HCT116 (cell line): Measurements from ENCODE around the gene CRACDL. TPM values are rescaled to one million over a fixed set of nuclear protein-coding genes. Genes with fewer than 3 reads are reported as not detected.

Experiments used
- ATAC-seq: fragments of 200-7000 bp; cut with Tn5 transposase; 2 replicates; pipeline ENCODE4 v1.9.1; 2020; ENCODE audit warnings: mild to moderate bottlenecking, moderate library complexity
- BruUV-seq: library from RNA; stranded (reverse); fragments of 400-500 nt; replicated peaks from 2 replicates; lab custom pipeline; 2021; lab: Mats Ljungman, UMichigan
- CTCF ChIA-PET: fragments of 300-600 bp; sonication (Branson Sonifier 250); formaldehyde crosslinking; loops from one replicate; lab custom pipeline; 2021; ENCODE audit warnings: antibody characterized with exemption; lab: Charles Lee
- POLR2A ChIA-PET: fragments of 300-600, 350-600 bp; sonication (Branson Sonifier 250); formaldehyde crosslinking; loops from one replicate; lab custom pipeline; 2021; ENCODE audit warnings: antibody characterized with exemption; lab: Charles Lee
- RAD21 ChIA-PET, 2 experiments: fragments of 300-600 bp; sonication (Branson Sonifier 250); formaldehyde crosslinking; loops; one replicate each; lab custom pipeline; 2023; ENCODE audit warnings: low total read pairs in 2 of 2; ENCODE audit not compliant: uncharacterized antibody in 2 of 2, unreplicated experiment in 2 of 2, low non-redundant PET in 1 of 2; lab: Charles Lee
- DNase-seq: peaks from one replicate; pipeline ENCODE4 v3.0.0-alpha.2; 2010; ENCODE audit warnings: low read depth, low spot score
- H2AFZ ChIP-seq: fragments of 200-600 bp; shearing (Covaris generic), sonication (generic); 2 replicates; pipeline ENCODE4 v1.6.1; 2017; ENCODE audit warnings: low read depth, mixed run types, mixed read lengths, antibody characterized with exemption, low read length; ENCODE audit not compliant: poor library complexity, severe bottlenecking
- H3K27ac ChIP-seq: 2 replicates; pipeline ENCODE4 v1.5.1; 2012; ENCODE audit warnings: low read depth, low read length
- H3K27me3 ChIP-seq: fragments of 200-600 bp; sonication (generic); 2 replicates; pipeline ENCODE4 v1.6.1; 2016; ENCODE audit warnings: mixed run types, low read length, mixed read lengths; ENCODE audit not compliant: insufficient read depth
- H3K36me3 ChIP-seq, 2 experiments: fragments of 200-500 bp in 1 of 2; fragments of 200-600 bp in 1 of 2; sonication (Bioruptor generic) in 1 of 2; sonication (generic) in 1 of 2; 2 replicates each; pipeline versions ENCODE4 v1.5.1 to v1.6.1; 2014 to 2016; ENCODE audit warnings: low read length in 2 of 2, inconsistent platforms in 1 of 2, mixed read lengths in 1 of 2, mixed run types in 1 of 2; ENCODE audit not compliant: insufficient read depth in 2 of 2, control insufficient read depth in 1 of 2
- H3K4me1 ChIP-seq, 2 experiments: fragments of 200-600 bp in 1 of 2; sonication (generic) in 1 of 2; 2 replicates each; pipeline versions ENCODE4 v1.5.1 to v1.6.1; 2012 to 2017; ENCODE audit warnings: low read length in 2 of 2, inconsistent platforms in 1 of 2, mild to moderate bottlenecking in 1 of 2, mixed read lengths in 1 of 2, mixed run types in 1 of 2, moderate library complexity in 1 of 2; ENCODE audit not compliant: insufficient read depth in 2 of 2, control insufficient read depth in 1 of 2
- H3K4me2 ChIP-seq: fragments of 200-600 bp; sonication (generic); 2 replicates; pipeline ENCODE4 v1.6.1; 2017; ENCODE audit warnings: mixed run types, low read length, mixed read lengths
- H3K4me3 ChIP-seq, 2 experiments: fragments of 200-600 bp in 1 of 2; sonication (generic) in 1 of 2; replicated peaks in 1 of 2; 2 replicates each; pipeline ENCODE4 v1.5.1; 2011 to 2016; ENCODE audit warnings: low read length in 2 of 2, control low read depth in 1 of 2, low read depth in 1 of 2, mild to moderate bottlenecking in 1 of 2, mixed read lengths in 1 of 2, mixed run types in 1 of 2
- H3K79me2 ChIP-seq: fragments of 200-600 bp; sonication (generic); 2 replicates; pipeline ENCODE4 v1.6.1; 2017; ENCODE audit warnings: mild to moderate bottlenecking, mixed run types, low read length, moderate library complexity, mixed read lengths; ENCODE audit not compliant: insufficient read depth
- H3K9ac ChIP-seq: fragments of 200-600 bp; sonication (generic); 2 replicates; pipeline ENCODE4 v1.6.1; 2016; ENCODE audit warnings: low read length, mixed read lengths
- H3K9me2 ChIP-seq: fragments of 200-600 bp; sonication (generic), shearing (Covaris generic); 2 replicates; pipeline ENCODE4 v1.6.1; 2017; ENCODE audit warnings: mixed run types, mild to moderate bottlenecking, moderate library complexity; ENCODE audit not compliant: insufficient read depth
- H3K9me3 ChIP-seq, 2 experiments: fragments of 200-500 bp in 1 of 2; fragments of 200-600 bp in 1 of 2; sonication (Bioruptor generic) in 1 of 2; sonication (generic) in 1 of 2; 2 replicates each; pipeline ENCODE4 v1.6.1; 2014 to 2017; ENCODE audit warnings: low read length in 2 of 2, mixed read lengths in 2 of 2, inconsistent platforms in 1 of 2, low read depth in 1 of 2, mild to moderate bottlenecking in 1 of 2, mixed run types in 1 of 2, moderate library complexity in 1 of 2; ENCODE audit not compliant: control insufficient read depth in 1 of 2, insufficient read depth in 1 of 2
- H4K20me1 ChIP-seq: fragments of 200-600 bp; sonication (generic), shearing (Covaris generic); 2 replicates; pipeline ENCODE4 v1.6.1; 2017; ENCODE audit warnings: mixed run types, mild to moderate bottlenecking, moderate library complexity; ENCODE audit not compliant: insufficient read depth
- CEBPB ChIP-seq: IDR thresholded peaks from 2 replicates; pipeline ENCODE4 v1.6.1; 2012; ENCODE audit warnings: low read depth
- EGR1 ChIP-seq: IDR thresholded peaks from 2 replicates; pipeline ENCODE4 v1.6.1; 2012; ENCODE audit warnings: low read depth
- ELF1 ChIP-seq: IDR thresholded peaks from 2 replicates; pipeline ENCODE4 v1.6.1; 2012; ENCODE audit warnings: low read depth, borderline replicate concordance
- EZH2 ChIP-seq: fragments of 200-600 bp; sonication (generic); IDR thresholded peaks from 2 replicates; pipeline ENCODE4 v1.6.1; 2017; ENCODE audit warnings: antibody characterized with exemption, mixed run types
- EZH2phosphoT487 ChIP-seq: fragments of 200-600 bp; IDR thresholded peaks from 2 replicates; pipeline ENCODE4 v1.6.1; 2018; ENCODE audit warnings: antibody characterized with exemption, borderline replicate concordance
- JUND ChIP-seq: IDR thresholded peaks from 2 replicates; pipeline ENCODE4 v1.6.1; 2012
- MAX ChIP-seq: IDR thresholded peaks from 2 replicates; pipeline ENCODE4 v1.6.1; 2012
- POLR2A ChIP-seq: IDR thresholded peaks from 2 replicates; pipeline ENCODE4 v1.7.0; 2011; ENCODE audit warnings: borderline replicate concordance; ENCODE audit not compliant: insufficient read depth, insufficient read length; ENCODE audit errors: extremely low read depth
- POLR2AphosphoS5 ChIP-seq: IDR thresholded peaks from 2 replicates; pipeline ENCODE4 v1.6.1; 2011; ENCODE audit warnings: mild to moderate bottlenecking, low read depth, low read length, moderate library complexity
- RAD21 ChIP-seq: IDR thresholded peaks from 2 replicates; pipeline ENCODE4 v1.6.1; 2012; ENCODE audit warnings: low read depth, mild to moderate bottlenecking
- REST ChIP-seq: IDR thresholded peaks from 2 replicates; pipeline ENCODE4 v1.6.1; 2012; ENCODE audit warnings: low read depth
- SIN3A ChIP-seq: IDR thresholded peaks from 2 replicates; pipeline ENCODE4 v1.6.1; 2012; ENCODE audit warnings: low read depth
- SP1 ChIP-seq: IDR thresholded peaks from 2 replicates; pipeline ENCODE4 v1.6.1; 2012; ENCODE audit warnings: low read depth
- SRF ChIP-seq: IDR thresholded peaks from 2 replicates; pipeline ENCODE4 v1.6.1; 2012; ENCODE audit warnings: low read depth
- TCF7L2 ChIP-seq: IDR thresholded peaks from 2 replicates; pipeline ENCODE4 v1.7.0; 2011; ENCODE audit warnings: borderline replicate concordance, inconsistent platforms; ENCODE audit not compliant: insufficient read depth, insufficient read length; ENCODE audit errors: extremely low read depth
- ZFX ChIP-seq: fragments of 450-650 bp; IDR thresholded peaks from 2 replicates; pipeline ENCODE4 v1.6.1; 2017
- ZNF274 ChIP-seq: fragments of 200-500 bp; sonication (Bioruptor generic); IDR thresholded peaks from 2 replicates; pipeline ENCODE4 v1.6.1; 2014; ENCODE audit warnings: mild to moderate bottlenecking, low read depth, low read length, inconsistent platforms
- intact Hi-C: fragments of 100-400 bp; cut with micrococcal nuclease; formaldehyde crosslinking; loops from 2 replicates; pipeline ENCODE4 v1.10.0; 2022
- total RNA-seq: library from RNA; stranded (reverse); gene quantifications from one replicate; pipeline ENCODE4 v1.2.1, GENCODE V29; 2021; ENCODE audit not compliant: unreplicated experiment
- TF ChIP-seq, protein P1 (sequence below), 3 experiments: fragments of 200-600 bp in 1 of 3; sonication (generic) in 1 of 3; IDR thresholded peaks in 2 of 3; conservative IDR thresholded peaks in 1 of 3; 2 replicates each; pipeline ENCODE4 v1.5.1; 2012 to 2017; ENCODE audit warnings: low read depth in 2 of 3, low read length in 2 of 3, antibody characterized with exemption in 1 of 3, borderline replicate concordance in 1 of 3, control low read depth in 1 of 3, mild to moderate bottlenecking in 1 of 3, mixed read lengths in 1 of 3, mixed run types in 1 of 3, moderate library complexity in 1 of 3; ENCODE audit not compliant: insufficient read depth in 1 of 3
- TF ChIP-seq, protein P2 (sequence below): IDR thresholded peaks from 2 replicates; pipeline ENCODE4 v1.6.1; 2012

CRACDL gene
- total RNA-seq, 1 experiment from 2014 or later = 1.1 TPM

GRCh38 chr2:98929920-98930319, 6.1 kb downstream of the CRACDL start:
- H3K79me2 ChIP-seq = no peaks in the 10 kb centered on the region
- POLR2A ChIA-PET = no interaction called here

More at GRCh38 chr2:98929920-98930319, 6.1 kb downstream of the CRACDL start:
- Histone ChIP-seq H3K4me1 (no peaks in the 10 kb centered on the region), H3K27me3 (no peaks in the 10 kb centered on the region), H3K36me3 (no peaks in the 10 kb centered on the region), H3K4me2 (no peak overlapping the region), H3K4me3 (no peak overlapping the region), H3K9ac (no peak overlapping the region)
- CTCF ChIA-PET = no interaction called here
- DNase-seq = no peak
- TF ChIP-seq EGR1 (no peak), SIN3A (no peak), SP1 (no peak), TCF7L2 (no peak), POLR2A (no peak), ZFX (no peak), JUND (no peak), SRF (no peak), ELF1 (no peak), EZH2 (no peak), MAX (no peak), REST (no peak), CEBPB (no peak), ZNF274 (no peak), RAD21 (no peak), POLR2AphosphoS5 (no peak), EZH2phosphoT487 (no peak)
- TF ChIP-seq, protein P1, sequence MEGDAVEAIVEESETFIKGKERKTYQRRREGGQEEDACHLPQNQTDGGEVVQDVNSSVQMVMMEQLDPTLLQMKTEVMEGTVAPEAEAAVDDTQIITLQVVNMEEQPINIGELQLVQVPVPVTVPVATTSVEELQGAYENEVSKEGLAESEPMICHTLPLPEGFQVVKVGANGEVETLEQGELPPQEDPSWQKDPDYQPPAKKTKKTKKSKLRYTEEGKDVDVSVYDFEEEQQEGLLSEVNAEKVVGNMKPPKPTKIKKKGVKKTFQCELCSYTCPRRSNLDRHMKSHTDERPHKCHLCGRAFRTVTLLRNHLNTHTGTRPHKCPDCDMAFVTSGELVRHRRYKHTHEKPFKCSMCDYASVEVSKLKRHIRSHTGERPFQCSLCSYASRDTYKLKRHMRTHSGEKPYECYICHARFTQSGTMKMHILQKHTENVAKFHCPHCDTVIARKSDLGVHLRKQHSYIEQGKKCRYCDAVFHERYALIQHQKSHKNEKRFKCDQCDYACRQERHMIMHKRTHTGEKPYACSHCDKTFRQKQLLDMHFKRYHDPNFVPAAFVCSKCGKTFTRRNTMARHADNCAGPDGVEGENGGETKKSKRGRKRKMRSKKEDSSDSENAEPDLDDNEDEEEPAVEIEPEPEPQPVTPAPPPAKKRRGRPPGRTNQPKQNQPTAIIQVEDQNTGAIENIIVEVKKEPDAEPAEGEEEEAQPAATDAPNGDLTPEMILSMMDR (IDR thresholded peaks at IDR 0.05 in 2 of 3, conservative IDR thresholded peaks at IDR 0.05 in 1 of 3; ENCODE audit: borderline replicate concordance in 1 of 3, insufficient read depth in 1 of 3, low read depth in 2 of 3, low read length in 2 of 3) = no peak
- TF ChIP-seq, protein P2, sequence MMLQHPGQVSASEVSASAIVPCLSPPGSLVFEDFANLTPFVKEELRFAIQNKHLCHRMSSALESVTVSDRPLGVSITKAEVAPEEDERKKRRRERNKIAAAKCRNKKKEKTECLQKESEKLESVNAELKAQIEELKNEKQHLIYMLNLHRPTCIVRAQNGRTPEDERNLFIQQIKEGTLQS = no peak
- TF ChIP-seq, all 23 proteins: peak for 0
- intact Hi-C loops = no loop called here
- no peaks in the 10 kb centered on the region for H4K20me1 ChIP-seq
- no TSS peak for BruUV-seq
- no peaks in the 10 kb centered on the region for H3K9me2 ChIP-seq
- no peak for ATAC-seq
- RAD21 ChIA-PET = no interaction called here
- no peak overlapping the region for H2AFZ ChIP-seq
- no peaks in the 10 kb centered on the region for H3K9me3 ChIP-seq
- H3K27ac ChIP-seq = no peak overlapping the region
